ENCODE results near the gene CEP120.
A peak's percentile ranks its signal among the peaks of the same experiment; 100 is the strongest.

CEP120 gene

GRCh38 chr5:123391009-123391408 lies 32.2 kb downstream of the CEP120 start:
- DNase-seq (ENCODE audit: low read depth) = peak; percentile 4
- TF ChIP-seq, protein P1, sequence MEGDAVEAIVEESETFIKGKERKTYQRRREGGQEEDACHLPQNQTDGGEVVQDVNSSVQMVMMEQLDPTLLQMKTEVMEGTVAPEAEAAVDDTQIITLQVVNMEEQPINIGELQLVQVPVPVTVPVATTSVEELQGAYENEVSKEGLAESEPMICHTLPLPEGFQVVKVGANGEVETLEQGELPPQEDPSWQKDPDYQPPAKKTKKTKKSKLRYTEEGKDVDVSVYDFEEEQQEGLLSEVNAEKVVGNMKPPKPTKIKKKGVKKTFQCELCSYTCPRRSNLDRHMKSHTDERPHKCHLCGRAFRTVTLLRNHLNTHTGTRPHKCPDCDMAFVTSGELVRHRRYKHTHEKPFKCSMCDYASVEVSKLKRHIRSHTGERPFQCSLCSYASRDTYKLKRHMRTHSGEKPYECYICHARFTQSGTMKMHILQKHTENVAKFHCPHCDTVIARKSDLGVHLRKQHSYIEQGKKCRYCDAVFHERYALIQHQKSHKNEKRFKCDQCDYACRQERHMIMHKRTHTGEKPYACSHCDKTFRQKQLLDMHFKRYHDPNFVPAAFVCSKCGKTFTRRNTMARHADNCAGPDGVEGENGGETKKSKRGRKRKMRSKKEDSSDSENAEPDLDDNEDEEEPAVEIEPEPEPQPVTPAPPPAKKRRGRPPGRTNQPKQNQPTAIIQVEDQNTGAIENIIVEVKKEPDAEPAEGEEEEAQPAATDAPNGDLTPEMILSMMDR (IDR thresholded peaks at IDR 0.05; ENCODE audit: insufficient read depth, low read depth, low read length, missing control alignments) = no peak
- H3K4me3 ChIP-seq (ENCODE audit: low read depth, low read length) = no peak overlapping the region

DNA sequence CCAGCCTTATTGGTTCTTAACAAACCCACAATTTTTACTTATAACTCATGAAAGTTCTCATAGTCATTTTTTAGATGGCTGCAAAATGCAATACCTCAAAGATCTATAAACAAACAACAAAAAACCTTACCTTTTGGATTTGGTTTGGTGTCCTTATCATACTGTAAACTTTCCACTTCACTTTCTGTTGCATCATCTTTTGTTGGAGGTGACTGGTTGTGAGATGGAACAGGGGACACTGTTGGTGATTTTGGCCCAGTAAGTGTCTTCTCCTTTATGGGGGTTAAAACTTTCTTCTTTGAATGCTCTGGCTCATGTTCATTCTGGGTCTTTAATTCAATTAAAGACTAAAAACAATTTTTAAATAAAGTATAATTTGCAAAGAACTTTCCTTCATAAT lies 33.4 kb downstream of the CEP120 start:
- TF ChIP-seq, protein P1 (IDR thresholded peaks at IDR 0.05; ENCODE audit: insufficient read depth, low read depth, low read length, missing control alignments) = no peak
- no peak overlapping the region for H3K4me3 ChIP-seq (ENCODE audit: low read depth, low read length)
- DNase-seq (ENCODE audit: low read depth) = no peak

DNA sequence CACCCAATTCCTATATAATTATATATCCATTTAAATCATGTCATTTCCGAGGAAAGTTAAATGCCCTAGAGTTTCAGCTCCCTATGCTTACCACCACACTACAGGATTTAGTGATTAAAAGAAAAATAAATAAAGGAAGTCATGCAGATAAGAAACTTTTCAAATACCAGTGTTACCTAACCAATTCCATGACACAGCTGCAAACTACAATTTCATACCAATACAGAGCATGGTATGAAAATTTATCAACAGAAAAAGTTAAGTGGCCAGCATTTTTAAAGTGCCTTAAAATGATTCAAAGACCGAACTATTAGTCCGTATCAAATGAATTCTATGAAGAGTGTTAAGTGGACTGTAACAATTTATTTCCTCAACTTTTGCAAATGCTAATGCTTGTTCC lies 35.9 kb downstream of the CEP120 start:
- TF ChIP-seq, protein P1 (IDR thresholded peaks at IDR 0.05; ENCODE audit: insufficient read depth, low read depth, low read length, missing control alignments) = no peak
- no peak overlapping the region for H3K4me3 ChIP-seq (ENCODE audit: low read depth, low read length)
- DNase-seq (ENCODE audit: low read depth) = no peak

DNA sequence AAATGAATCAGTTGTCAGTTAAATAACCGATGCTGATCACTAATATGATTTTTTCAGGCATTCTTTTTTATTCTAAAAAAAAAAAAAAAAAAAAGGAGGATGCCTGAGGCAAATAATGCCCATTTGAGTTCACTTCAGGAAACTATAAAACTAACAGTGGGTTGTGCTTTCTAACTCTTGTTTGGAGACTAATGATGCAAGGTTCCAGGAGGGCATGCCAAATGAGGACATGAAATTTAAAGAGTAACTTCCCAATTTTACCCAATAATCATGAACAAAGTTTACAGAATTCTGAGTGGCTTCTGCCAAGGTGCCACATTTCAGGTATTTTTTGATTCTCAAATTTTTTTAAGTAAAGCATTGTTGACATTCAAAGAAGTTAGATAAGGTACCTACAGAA lies 41.0 kb downstream of the CEP120 start:
- H3K4me3 ChIP-seq (ENCODE audit: low read depth, low read length) = no peak overlapping the region
- no peak for DNase-seq (ENCODE audit: low read depth)
- TF ChIP-seq, protein P1 (IDR thresholded peaks at IDR 0.05; ENCODE audit: insufficient read depth, low read depth, low read length, missing control alignments) = no peak

GRCh38 chr5:123371575-123372179 lies 51.5 kb downstream of the CEP120 start:
- TF ChIP-seq, protein P1 (IDR thresholded peaks at IDR 0.05; ENCODE audit: insufficient read depth, low read depth, low read length, missing control alignments) = peak; percentile 56
- no peak overlapping the region for H3K4me3 ChIP-seq (ENCODE audit: low read depth, low read length)
- peak; percentile 10 for DNase-seq (ENCODE audit: low read depth)

DNA sequence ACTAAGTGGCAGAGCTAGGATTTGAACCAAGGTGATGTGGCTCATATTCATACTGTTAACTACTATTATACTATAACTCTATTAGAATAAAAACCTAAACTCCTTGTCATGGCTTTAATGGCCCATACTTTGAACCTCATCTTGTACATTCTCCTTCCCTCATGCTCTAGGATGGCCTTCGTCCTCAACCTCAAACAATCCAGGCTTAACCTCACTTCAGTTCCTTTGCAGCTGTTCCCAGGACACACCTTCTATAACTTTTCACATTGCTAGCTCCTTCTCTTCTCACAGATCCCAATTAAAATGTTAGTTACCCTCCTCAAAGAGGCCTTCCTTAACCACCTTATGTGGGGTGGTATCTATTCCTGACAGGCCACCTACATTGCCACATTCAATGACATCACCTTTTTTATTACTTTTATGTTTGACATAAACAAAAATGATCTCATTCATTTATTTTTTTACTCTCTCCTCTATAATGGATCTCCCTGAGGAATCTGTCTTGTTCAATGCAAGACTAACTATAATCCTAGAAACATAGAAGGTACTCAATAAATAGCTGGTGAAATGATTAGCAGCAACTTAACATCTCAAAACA lies 53.7 kb downstream of the CEP120 start:
- TF ChIP-seq, protein P1 (IDR thresholded peaks at IDR 0.05; ENCODE audit: insufficient read depth, low read depth, low read length, missing control alignments) = no peak
- no peak for DNase-seq (ENCODE audit: low read depth)
- no peak overlapping the region for H3K4me3 ChIP-seq (ENCODE audit: low read depth, low read length)

DNA sequence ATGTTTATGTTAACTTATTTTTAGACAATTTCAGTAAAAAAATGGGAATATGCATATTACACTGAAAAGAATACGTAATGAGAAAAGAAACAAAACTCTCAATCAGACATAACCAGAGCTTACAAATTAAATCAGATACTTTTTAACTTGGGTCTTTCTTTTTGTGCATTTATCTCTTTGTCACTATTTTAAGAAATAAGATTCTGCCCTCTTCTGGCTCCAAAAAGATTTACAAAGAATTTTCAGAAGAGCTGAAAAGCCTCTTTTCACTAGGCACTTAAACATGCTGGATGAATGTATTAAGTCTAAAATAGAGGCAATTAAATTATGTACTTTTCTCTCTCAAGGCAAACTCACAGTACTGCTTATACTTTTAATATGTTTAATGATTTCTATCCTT lies 55.5 kb downstream of the CEP120 start:
- DNase-seq (ENCODE audit: low read depth) = peak; percentile 15
- TF ChIP-seq, protein P1 (IDR thresholded peaks at IDR 0.05; ENCODE audit: insufficient read depth, low read depth, low read length, missing control alignments) = peak; percentile 17
- H3K4me3 ChIP-seq (ENCODE audit: low read depth, low read length) = no peak overlapping the region

Measured in GM12865 (cell line).